IPS-18a (cell line): ENCODE data around the gene CYBA.
A peak's percentile ranks its signal among the peaks of the same experiment; 100 is the strongest.

Experiments used
- H3K27ac ChIP-seq: one replicate; pipeline ENCODE4 v1.5.1; 2013; ENCODE audit warnings: low read length
- H3K27me3 ChIP-seq: one replicate; pipeline ENCODE4 v1.6.1; 2013; ENCODE audit warnings: mild to moderate bottlenecking, low read length; ENCODE audit not compliant: control insufficient read depth, insufficient read depth
- H3K36me3 ChIP-seq: one replicate; pipeline ENCODE4 v1.6.1; 2013; ENCODE audit warnings: low read depth, low read length; ENCODE audit not compliant: control insufficient read depth
- H3K4me1 ChIP-seq: one replicate; pipeline ENCODE4 v1.6.1; 2013; ENCODE audit warnings: low read depth, low read length; ENCODE audit not compliant: control insufficient read depth
- H3K4me3 ChIP-seq: one replicate; pipeline ENCODE4 v1.5.1; 2013; ENCODE audit warnings: low read length
- H3K9ac ChIP-seq: one replicate; pipeline ENCODE4 v1.6.1; 2013; ENCODE audit warnings: mild to moderate bottlenecking, low read length, moderate library complexity
- H3K9me3 ChIP-seq: one replicate; pipeline ENCODE4 v1.6.1; 2013; ENCODE audit warnings: low read depth, low read length; ENCODE audit not compliant: control insufficient read depth

CYBA gene

GRCh38 chr16:88656291-88656980, 5.6 kb upstream of the CYBA start:
- Histone ChIP-seq H3K27ac (no peak overlapping the region), H3K9me3 (no peaks in the 10 kb centered on the region), H3K4me1 (peaks cover under 1% of the 10 kb centered on the region), H3K9ac (no peak overlapping the region), H3K36me3 (peaks cover 10% of the 10 kb centered on the region), H3K27me3 (no peaks in the 10 kb centered on the region), H3K4me3 (no peak overlapping the region)

DNA sequence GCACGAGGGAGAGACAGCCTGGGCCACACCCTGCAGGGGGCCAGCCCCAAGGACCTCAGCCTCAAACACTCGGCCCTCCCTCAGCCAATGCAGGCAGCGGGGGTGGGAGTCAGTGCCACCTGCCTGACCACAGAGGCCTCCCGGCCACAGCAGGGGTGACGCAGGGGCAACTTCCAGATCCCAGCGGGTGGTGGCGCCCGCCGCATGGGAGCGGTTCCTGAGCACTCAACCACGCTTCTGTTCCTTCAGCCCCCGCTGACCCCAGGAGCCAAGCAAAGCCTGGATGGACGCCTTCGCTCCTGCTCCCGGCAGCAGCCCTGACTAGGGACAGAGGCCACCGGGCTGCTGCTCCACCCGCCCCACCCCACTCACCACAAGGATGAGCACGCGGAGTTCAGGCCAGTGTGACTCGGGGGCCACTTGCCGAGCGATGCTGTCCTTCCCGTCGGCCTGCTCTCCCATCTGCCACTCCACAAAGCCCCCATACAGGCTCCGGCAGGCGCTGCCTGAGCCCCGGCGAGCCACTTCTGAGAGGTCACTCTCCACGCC, 5.0 kb upstream of the CYBA start:
- H3K9ac ChIP-seq, result no peak overlapping the region
- peaks cover 4% of the 10 kb centered on the region for H3K4me1 ChIP-seq
- no peaks in the 10 kb centered on the region for H3K27me3 ChIP-seq
- no peak overlapping the region for H3K27ac ChIP-seq
- no peaks in the 10 kb centered on the region for H3K9me3 ChIP-seq
- peaks cover 10% of the 10 kb centered on the region for H3K36me3 ChIP-seq
- no peak overlapping the region for H3K4me3 ChIP-seq

DNA sequence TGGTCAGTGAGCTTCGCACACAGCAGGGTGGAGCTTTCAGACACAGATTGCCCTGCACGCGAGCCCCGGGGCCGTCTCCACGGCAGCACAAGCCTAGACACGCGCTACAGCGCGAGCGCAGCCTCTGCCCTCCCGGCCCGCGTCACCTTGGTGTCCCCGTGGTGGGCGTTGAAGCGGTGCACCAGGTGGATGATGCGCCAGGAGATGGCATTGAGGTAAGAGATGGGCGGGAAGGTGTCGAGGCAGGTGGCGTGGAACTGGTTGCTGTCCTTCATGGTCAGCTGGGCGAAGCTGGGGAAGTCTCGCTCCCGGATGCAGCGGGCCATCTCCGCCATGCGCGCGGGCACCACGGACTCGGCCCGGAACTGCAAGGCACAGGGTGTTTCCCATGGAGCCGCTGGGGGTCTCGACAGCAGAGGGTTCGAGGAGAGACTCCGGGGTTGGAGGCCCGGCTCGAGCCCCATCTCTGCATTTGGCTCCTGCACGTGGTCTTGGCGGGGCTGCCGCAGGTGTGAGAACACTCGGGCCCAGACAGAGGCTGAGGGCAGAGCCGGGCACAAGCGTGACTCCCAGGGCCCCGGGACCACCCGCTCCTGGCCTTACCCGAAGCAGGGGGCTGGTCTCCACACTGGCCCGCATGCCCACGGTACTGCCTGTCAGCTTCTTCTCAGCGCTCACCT, 4.3 kb upstream of the CYBA start:
- no peak overlapping the region for H3K4me3 ChIP-seq
- no peak overlapping the region for H3K9ac ChIP-seq

DNA sequence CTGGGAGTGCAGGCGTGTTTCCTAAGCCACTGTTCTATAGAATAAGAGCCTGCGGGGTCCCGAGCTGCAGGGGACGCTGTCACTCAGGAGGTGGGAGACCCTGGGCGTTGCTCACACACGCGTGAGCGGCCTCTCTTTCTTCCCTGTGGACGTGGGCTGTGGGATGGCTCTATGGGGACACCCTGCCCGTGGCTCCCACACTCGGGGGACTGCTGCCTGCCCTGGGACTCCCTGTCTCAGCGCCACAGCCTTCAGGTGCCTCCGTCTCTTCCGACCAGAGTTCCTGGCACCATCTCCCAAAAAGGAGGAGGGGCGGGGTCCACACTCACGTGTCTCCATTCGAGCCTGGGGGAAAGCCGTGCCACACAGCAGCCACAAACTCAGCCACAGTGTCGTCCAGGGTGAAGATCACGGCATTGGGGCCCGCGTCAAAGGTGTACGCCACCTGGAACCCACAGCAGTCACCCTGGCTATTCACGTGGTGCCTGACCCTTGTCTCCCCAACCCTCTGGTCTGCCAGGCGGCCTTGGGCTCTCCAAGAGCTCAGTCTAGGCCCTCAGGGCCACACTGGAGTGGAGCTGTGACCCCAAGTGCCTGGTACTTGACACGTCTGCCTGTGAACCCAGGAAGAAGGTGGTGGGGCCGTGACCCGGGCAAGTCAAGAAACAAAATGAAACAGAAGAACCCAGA, 3.7 kb upstream of the CYBA start:
- peaks cover 10% of the 10 kb centered on the region for H3K36me3 ChIP-seq
- no peak overlapping the region for H3K4me3 ChIP-seq
- no peak overlapping the region for H3K27ac ChIP-seq
- H3K9ac ChIP-seq, result no peak overlapping the region
- H3K27me3 ChIP-seq, result no peaks in the 10 kb centered on the region
- peaks cover 4% of the 10 kb centered on the region for H3K4me1 ChIP-seq
- no peaks in the 10 kb centered on the region for H3K9me3 ChIP-seq

More for the DNA sequence above, 4.3 kb upstream of the CYBA start:
- H3K4me1 ChIP-seq, result peaks cover 4% of the 10 kb centered on the region
- no peak overlapping the region for H3K27ac ChIP-seq
- H3K9me3 ChIP-seq, result no peaks in the 10 kb centered on the region
- no peaks in the 10 kb centered on the region for H3K27me3 ChIP-seq
- H3K36me3 ChIP-seq, result peaks cover 10% of the 10 kb centered on the region

- H3K27me3 ChIP-seq, result no peaks in the 10 kb centered on the region
- H3K36me3 ChIP-seq, result peaks cover 10% of the 10 kb centered on the region
- peaks cover 4% of the 10 kb centered on the region for H3K4me1 ChIP-seq
- H3K9me3 ChIP-seq, result no peaks in the 10 kb centered on the region
- no peak overlapping the region for H3K27ac ChIP-seq
- no peak overlapping the region for H3K4me3 ChIP-seq
- no peak overlapping the region for H3K9ac ChIP-seq
These were observed 2.9 kb upstream of the CYBA start for GRCh38 chr16:88653596-88654362.

DNA sequence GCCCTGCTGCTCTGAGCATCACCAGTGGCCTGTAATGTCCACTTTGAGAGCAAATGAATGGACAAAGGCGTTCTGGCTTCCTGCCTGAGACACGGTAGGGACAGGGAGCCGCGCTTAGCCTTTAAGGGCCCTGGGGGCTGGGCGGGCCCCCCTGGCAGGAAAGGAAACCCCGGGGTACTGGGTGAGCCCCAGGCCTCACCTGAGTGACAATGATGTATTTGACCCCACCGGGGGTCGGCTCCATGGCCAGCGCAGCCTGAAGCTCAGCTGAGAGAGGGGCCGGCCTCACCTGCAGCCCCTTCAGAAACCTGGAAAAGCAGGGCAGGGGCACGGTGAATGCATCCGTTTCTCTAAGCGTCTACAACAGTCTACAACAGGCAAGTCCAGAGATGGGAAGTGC, 2.2 kb upstream of the CYBA start:
- H3K9me3 ChIP-seq, result no peaks in the 10 kb centered on the region
- no peak overlapping the region for H3K9ac ChIP-seq
- H3K4me1 ChIP-seq, result peaks cover 4% of the 10 kb centered on the region
- no peak overlapping the region for H3K27ac ChIP-seq
- no peak overlapping the region for H3K4me3 ChIP-seq
- H3K27me3 ChIP-seq, result no peaks in the 10 kb centered on the region
- H3K36me3 ChIP-seq, result peaks cover 10% of the 10 kb centered on the region

DNA sequence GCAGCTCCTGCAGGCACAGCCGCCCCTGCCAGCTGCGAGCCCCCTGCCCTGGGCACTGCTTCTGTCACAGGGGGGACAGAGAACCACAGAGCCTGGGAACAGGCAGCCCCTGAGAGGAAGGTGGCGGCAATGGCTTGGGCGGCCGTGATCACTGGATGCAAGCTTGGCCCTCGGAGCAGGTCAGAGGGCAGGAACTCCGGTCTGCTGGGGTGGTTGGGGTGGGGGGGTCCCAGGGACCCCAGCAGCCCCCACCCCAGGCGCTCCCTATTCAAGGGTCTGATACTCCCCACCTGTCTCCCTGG, 1.9 kb upstream of the CYBA start:
- H3K27me3 ChIP-seq, result no peaks in the 10 kb centered on the region
- no peaks in the 10 kb centered on the region for H3K9me3 ChIP-seq
- no peak overlapping the region for H3K4me3 ChIP-seq
- H3K36me3 ChIP-seq, result peaks cover 10% of the 10 kb centered on the region
- no peak overlapping the region for H3K27ac ChIP-seq
- peaks cover 4% of the 10 kb centered on the region for H3K4me1 ChIP-seq
- no peak overlapping the region for H3K9ac ChIP-seq

DNA sequence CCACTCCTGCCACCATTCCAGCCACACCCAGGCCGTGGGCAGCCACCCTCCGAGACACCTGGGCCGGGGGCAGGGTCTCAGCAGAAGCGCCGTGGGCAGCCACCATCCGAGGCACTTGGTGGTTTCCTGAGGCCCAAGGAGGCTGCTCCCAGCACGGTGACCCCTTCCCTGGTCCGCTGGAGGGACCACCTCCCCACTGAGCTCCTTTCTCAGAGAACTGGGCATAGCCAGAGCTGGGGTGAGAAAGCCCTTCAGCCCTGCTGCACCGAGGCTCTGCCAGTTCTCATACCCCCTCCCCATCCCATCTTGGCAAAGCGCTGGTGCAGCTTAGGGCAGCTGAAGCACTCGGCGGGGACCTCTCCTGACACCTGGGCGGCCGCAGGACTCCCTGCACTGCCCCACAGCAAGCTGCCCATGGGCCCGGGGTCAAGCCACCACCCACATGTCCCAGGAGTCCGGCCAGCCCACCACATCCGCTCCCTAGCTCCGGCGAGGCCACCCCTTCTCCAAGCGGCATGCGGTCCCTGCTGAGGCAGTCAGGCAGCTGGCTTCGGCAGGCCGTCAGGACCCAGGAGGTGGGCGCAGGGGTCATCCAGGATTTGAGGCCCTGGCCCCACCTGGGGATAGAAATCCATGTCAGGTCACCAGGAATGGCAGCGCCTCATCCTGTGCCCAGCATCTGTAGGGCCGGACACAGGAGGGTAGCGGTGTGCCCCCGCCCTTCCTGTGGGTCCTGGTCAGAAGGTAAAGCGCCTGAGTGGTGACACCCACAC, 1.3 kb upstream of the CYBA start:
- Histone ChIP-seq H3K9me3 (no peaks in the 10 kb centered on the region), H3K27me3 (no peaks in the 10 kb centered on the region), H3K9ac (no peak overlapping the region), H3K4me1 (peaks cover 4% of the 10 kb centered on the region), H3K4me3 (no peak overlapping the region), H3K36me3 (peaks cover 10% of the 10 kb centered on the region), H3K27ac (no peak overlapping the region)

- Histone ChIP-seq H3K27ac (no peak overlapping the region), H3K4me1 (peaks cover 4% of the 10 kb centered on the region), H3K27me3 (no peaks in the 10 kb centered on the region), H3K9ac (peak overlapping the region; percentile 76), H3K36me3 (peaks cover 10% of the 10 kb centered on the region), H3K4me3 (peak overlapping the region; percentile 90), H3K9me3 (no peaks in the 10 kb centered on the region)
These were observed 579 bp upstream of the CYBA start for GRCh38 chr16:88651276-88651988.

GRCh38 chr16:88649924-88650748, 717 bp downstream of the CYBA start:
- peak overlapping the region; percentile 76 for H3K9ac ChIP-seq
- no peaks in the 10 kb centered on the region for H3K27me3 ChIP-seq
- peak overlapping the region; percentile 90 for H3K4me3 ChIP-seq
- no peak overlapping the region for H3K27ac ChIP-seq
- no peaks in the 10 kb centered on the region for H3K9me3 ChIP-seq
- H3K4me1 ChIP-seq, result peaks cover 4% of the 10 kb centered on the region
- H3K36me3 ChIP-seq, result peaks cover 3% of the 10 kb centered on the region
